Endothelial cell of umbilical vein (primary cell): ENCODE measurements around the gene IGF2BP1. TPM values are rescaled to one million over a fixed set of nuclear protein-coding genes. Genes with fewer than 3 reads are reported as not detected.

Experiments
- BruUV-seq: library from RNA; stranded (reverse); fragments of 400-500 nt; replicated peaks from 2 replicates; lab custom pipeline; 2021; lab: Mats Ljungman, UMichigan
- CTCF ChIA-PET: fragments of 300-600, 350-600 bp; sonication (Branson Sonifier 250); formaldehyde crosslinking; loops from one replicate; lab custom pipeline; 2021; ENCODE audit warnings: antibody characterized with exemption, inconsistent platforms; lab: Charles Lee
- POLR2A ChIA-PET: fragments of 300-600, 350-600 bp; sonication (Branson Sonifier 250); formaldehyde crosslinking; loops from one replicate; lab custom pipeline; 2021; ENCODE audit warnings: antibody characterized with exemption, inconsistent platforms; lab: Charles Lee
- DNase-seq: peaks from one replicate; pipeline ENCODE4 v3.0.0-alpha.2; 2011; ENCODE audit warnings: low read depth, low spot score
- FAIRE-seq: peaks from 2 replicates; lab custom pipeline; 2011; peaks lifted over from hg19 to GRCh38; lab: Jason Lieb, UNC
- H2AFZ ChIP-seq: 2 replicates; pipeline ENCODE4 v1.6.0; 2012; ENCODE audit warnings: low read depth, low read length, control low read depth, inconsistent platforms
- H3K27ac ChIP-seq: 2 replicates; pipeline ENCODE4 v1.5.1; 2011; ENCODE audit warnings: low read depth, mild to moderate bottlenecking, control low read depth, low read length, moderate library complexity; ENCODE audit not compliant: insufficient read depth
- H3K27me3 ChIP-seq, 2 experiments: 2 replicates each; pipeline versions ENCODE4 v1.6.0 to v1.6.1; 2011; ENCODE audit warnings: low read length in 2 of 2, mixed read lengths in 1 of 2; ENCODE audit not compliant: control insufficient read depth in 2 of 2, insufficient read depth in 2 of 2
- H3K36me3 ChIP-seq, 2 experiments: 2 replicates in 1 of 2; 3 replicates in 1 of 2; pipeline ENCODE4 v1.5.1; 2011; ENCODE audit warnings: low read length in 2 of 2, mild to moderate bottlenecking in 1 of 2, moderate library complexity in 1 of 2; ENCODE audit not compliant: control insufficient read depth in 2 of 2, insufficient read depth in 2 of 2; ENCODE audit errors: extremely low read depth in 1 of 2
- H3K4me1 ChIP-seq: 3 replicates; pipeline ENCODE4 v1.5.1; 2011; ENCODE audit warnings: mild to moderate bottlenecking, low read length; ENCODE audit not compliant: control insufficient read depth, insufficient read depth; ENCODE audit errors: extremely low read depth
- H3K4me2 ChIP-seq: 2 replicates; pipeline ENCODE4 v1.6.1; 2011; ENCODE audit warnings: low read length, control low read depth, mixed read lengths; ENCODE audit not compliant: insufficient read depth
- H3K4me3 ChIP-seq, 3 experiments: fragments of 200-600 bp in 1 of 3; sonication (generic), shearing (Covaris generic) in 1 of 3; replicated peaks in 1 of 3; 2 replicates each; pipeline ENCODE4 v1.5.1; 2011 to 2016; ENCODE audit warnings: control low read depth in 3 of 3, low read length in 3 of 3, mild to moderate bottlenecking in 2 of 3, inconsistent platforms in 1 of 3, low read depth in 1 of 3, moderate library complexity in 1 of 3; ENCODE audit not compliant: insufficient read depth in 1 of 3
- H3K79me2 ChIP-seq: 2 replicates; pipeline ENCODE4 v1.6.0; 2012; ENCODE audit warnings: low read length, inconsistent platforms; ENCODE audit not compliant: control insufficient read depth, insufficient read depth
- H3K9ac ChIP-seq: replicated peaks from 2 replicates; pipeline ENCODE3; 2011; ENCODE audit warnings: low read length, control low read depth; ENCODE audit not compliant: insufficient read depth; ENCODE audit errors: extremely low read depth
- H3K9me1 ChIP-seq: replicated peaks from 3 replicates; pipeline ENCODE4 v1.6.0; 2011; ENCODE audit warnings: mild to moderate bottlenecking, low read length; ENCODE audit not compliant: control insufficient read depth, insufficient read depth; ENCODE audit errors: extremely low read depth
- H3K9me3 ChIP-seq: replicated peaks from 2 replicates; pipeline ENCODE4 v1.5.1; 2012; ENCODE audit warnings: low read length, inconsistent platforms; ENCODE audit not compliant: control insufficient read depth, insufficient read depth
- H4K20me1 ChIP-seq: replicated peaks from 2 replicates; pipeline ENCODE3; 2011; ENCODE audit warnings: mild to moderate bottlenecking, low read length; ENCODE audit not compliant: control insufficient read depth, insufficient read depth; ENCODE audit errors: extremely low read depth
- EZH2 ChIP-seq: IDR thresholded peaks from 2 replicates; pipeline ENCODE4 v1.6.1; 2012; ENCODE audit warnings: borderline replicate concordance, low read depth, mild to moderate bottlenecking, moderate library complexity, low read length, inconsistent platforms; ENCODE audit not compliant: severe bottlenecking
- FOS ChIP-seq: IDR thresholded peaks from 2 replicates; pipeline ENCODE4 v1.6.1; 2011; ENCODE audit warnings: mild to moderate bottlenecking, low read length, moderate library complexity, borderline replicate concordance; ENCODE audit not compliant: insufficient read depth
- GATA2 ChIP-seq: IDR thresholded peaks from 2 replicates; pipeline ENCODE4 v1.7.0; 2011; ENCODE audit warnings: low read depth, mild to moderate bottlenecking, moderate library complexity, mixed read lengths, low read length; ENCODE audit not compliant: insufficient read length, insufficient read depth
- JUN ChIP-seq: IDR thresholded peaks from 2 replicates; pipeline ENCODE4 v1.6.1; 2011; ENCODE audit warnings: borderline replicate concordance, low read depth; ENCODE audit not compliant: insufficient read length, insufficient read depth
- MYC ChIP-seq: IDR thresholded peaks from one replicate; pipeline ENCODE4 v1.6.1; 2011; ENCODE audit warnings: mild to moderate bottlenecking, low read depth, low read length
- POLR2A ChIP-seq: IDR thresholded peaks from 2 replicates; pipeline ENCODE4 v1.6.1; 2012; ENCODE audit warnings: low read depth, mild to moderate bottlenecking, control low read depth, low read length
- POLR2AphosphoS5 ChIP-seq: IDR thresholded peaks from 2 replicates; pipeline ENCODE4 v1.6.1; 2012; ENCODE audit warnings: low read depth, mild to moderate bottlenecking, control low read depth, low read length, moderate library complexity; ENCODE audit not compliant: insufficient read depth
- dilution Hi-C: fragments of 300-500 bp; cut with MboI; formaldehyde crosslinking; loops from one replicate; pipeline ENCODE4 v1.15.0; 2019; ENCODE audit warnings: low sequenced_read_pairs; ENCODE audit not compliant: extremely low pct_ligation_motif_present
- intact Hi-C: fragments of 100-400 bp; cut with micrococcal nuclease; formaldehyde crosslinking; loops from one replicate; pipeline ENCODE4 v1.10.0; 2022
- polyA plus RNA-seq, 4 experiments: library from polyadenylated mRNA; depleted of rRNA in 3 of 4; stranded (reverse) in 3 of 4; unstranded in 1 of 4; fragments of >200 nt; gene quantifications; 2 replicates each; pipeline versions ENCODE4 v1.2.1 to v1.2.3, GENCODE V29; 2011 to 2012; ENCODE audit warnings: missing spikeins in 1 of 4
- total RNA-seq: library from RNA; stranded (reverse); gene quantifications from 2 replicates; pipeline ENCODE4 v1.2.3, GENCODE V29; 2021
- TF ChIP-seq, protein P1 (sequence below): IDR thresholded peaks from 2 replicates; pipeline ENCODE4 v1.6.1; 2011; ENCODE audit not compliant: insufficient read depth, insufficient read length
- TF ChIP-seq, protein P2 (sequence below), 2 donors: IDR thresholded peaks; 1 replicate in 1 of 2; 2 replicates in 1 of 2; pipeline ENCODE4 v1.5.1; 2011; ENCODE audit warnings: low read length in 2 of 2, mild to moderate bottlenecking in 2 of 2, moderate library complexity in 2 of 2, control low read depth in 1 of 2, inconsistent platforms in 1 of 2, low read depth in 1 of 2; ENCODE audit not compliant: insufficient read depth in 1 of 2; ENCODE audit errors: extremely low read depth in 1 of 2

The IGF2BP1 gene
- total and polyA plus RNA-seq, 2 donors (not counting 3 experiments of a cell fraction or from before 2014, with no cell fraction given): 9.5 to 99.5 TPM

DNA sequence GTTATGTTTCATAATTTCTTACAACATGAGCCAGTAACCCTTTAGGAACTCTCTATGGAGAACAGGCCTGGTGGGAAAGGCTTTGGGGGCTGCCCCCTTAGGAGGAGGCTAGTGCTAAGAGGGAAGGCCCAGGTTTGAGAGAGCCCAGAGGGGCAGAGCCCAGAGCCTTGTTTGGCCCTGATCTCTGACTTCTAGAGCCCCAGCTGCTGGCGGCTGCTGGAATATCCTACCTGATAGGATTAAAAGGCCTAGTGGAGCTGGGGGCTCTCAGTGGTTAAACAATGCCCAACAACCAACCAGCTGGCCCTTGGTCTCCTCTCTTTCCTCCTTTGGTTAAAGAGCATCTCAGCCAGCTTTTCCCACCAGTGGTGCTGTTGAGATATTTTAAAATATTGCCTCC is 54.1 kb downstream of the IGF2BP1 start:
- H3K4me1 ChIP-seq: no peaks in the 10 kb centered on the region
- dilution Hi-C loops (no loop called here), intact Hi-C loops (no loop called here)
- no peak for DNase-seq
- no peak overlapping the region for H3K4me2 ChIP-seq
- no peak overlapping the region for H3K9ac ChIP-seq
- FAIRE-seq: no peak
- no peaks in the 10 kb centered on the region for H3K9me3 ChIP-seq
- ChIA-PET CTCF (interaction anchor here (1.6 kb wide), 1 partner anchor 16 kb away, joined by 6 read pairs; no protein-coding TSS in a partner anchor), POLR2A (no interaction called here)
- H3K36me3 ChIP-seq: peaks cover 36 to 58% of the 10 kb centered on the region in 2 experiments
- H3K79me2 ChIP-seq: no peaks in the 10 kb centered on the region
- H3K27ac ChIP-seq: no peak overlapping the region
- no peak overlapping the region for H3K4me3 ChIP-seq
- H2AFZ ChIP-seq: no peak overlapping the region
- no peaks in the 10 kb centered on the region for H3K9me1 ChIP-seq
- no peaks in the 10 kb centered on the region for H4K20me1 ChIP-seq
- no TSS peak for BruUV-seq
- TF ChIP-seq JUN: no peak
- TF ChIP-seq GATA2: no peak
- TF ChIP-seq EZH2: no peak
- no peak for TF ChIP-seq POLR2A
- H3K27me3 ChIP-seq: no peaks in the 10 kb centered on the region

DNA sequence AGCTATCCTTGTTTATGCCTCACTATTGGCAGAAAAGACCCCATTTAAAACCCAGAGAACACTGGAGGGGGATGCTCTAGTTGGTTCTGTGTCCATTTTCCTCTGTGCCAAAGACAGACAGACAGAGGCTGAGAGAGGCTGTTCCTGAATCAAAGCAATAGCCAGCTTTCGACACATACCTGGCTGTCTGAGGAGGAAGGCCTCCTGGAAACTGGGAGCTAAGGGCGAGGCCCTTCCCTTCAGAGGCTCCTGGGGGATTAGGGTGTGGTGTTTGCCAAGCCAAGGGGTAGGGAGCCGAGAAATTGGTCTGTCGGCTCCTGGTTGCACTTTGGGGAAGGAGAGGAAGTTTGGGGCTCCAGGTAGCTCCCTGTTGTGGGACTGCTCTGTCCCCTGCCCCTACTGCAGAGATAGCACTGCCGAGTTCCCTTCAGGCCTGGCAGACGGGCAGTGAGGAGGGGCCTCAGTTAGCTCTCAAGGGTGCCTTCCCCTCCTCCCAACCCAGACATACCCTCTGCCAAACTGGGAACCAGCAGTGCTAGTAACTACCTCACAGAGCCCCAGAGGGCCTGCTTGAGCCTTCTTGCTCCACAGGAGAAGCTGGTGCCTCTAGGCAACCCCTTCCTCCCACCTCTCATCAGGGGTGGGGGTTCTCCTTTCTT is 56.1 kb downstream of the IGF2BP1 start:
- intact Hi-C loops: no loop called here
- Histone ChIP-seq H3K9me3 (no peaks in the 10 kb centered on the region), H4K20me1 (no peaks in the 10 kb centered on the region), H3K9me1 (no peaks in the 10 kb centered on the region), H2AFZ (no peak overlapping the region), H3K4me1 (no peaks in the 10 kb centered on the region), H3K4me3 (no peak overlapping the region), H3K27me3 (no peaks in the 10 kb centered on the region), H3K27ac (no peak overlapping the region), H3K79me2 (no peaks in the 10 kb centered on the region), H3K4me2 (no peak overlapping the region), H3K9ac (no peak overlapping the region), H3K36me3 (peaks cover 27 to 50% of the 10 kb centered on the region in 2 experiments)
- TF ChIP-seq JUN (no peak), POLR2AphosphoS5 (no peak), GATA2 (no peak), MYC (no peak), POLR2A (no peak), FOS (no peak), EZH2 (no peak)
- TF ChIP-seq, protein P1, sequence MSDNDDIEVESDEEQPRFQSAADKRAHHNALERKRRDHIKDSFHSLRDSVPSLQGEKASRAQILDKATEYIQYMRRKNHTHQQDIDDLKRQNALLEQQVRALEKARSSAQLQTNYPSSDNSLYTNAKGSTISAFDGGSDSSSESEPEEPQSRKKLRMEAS: no peak
- TF ChIP-seq, protein P2, sequence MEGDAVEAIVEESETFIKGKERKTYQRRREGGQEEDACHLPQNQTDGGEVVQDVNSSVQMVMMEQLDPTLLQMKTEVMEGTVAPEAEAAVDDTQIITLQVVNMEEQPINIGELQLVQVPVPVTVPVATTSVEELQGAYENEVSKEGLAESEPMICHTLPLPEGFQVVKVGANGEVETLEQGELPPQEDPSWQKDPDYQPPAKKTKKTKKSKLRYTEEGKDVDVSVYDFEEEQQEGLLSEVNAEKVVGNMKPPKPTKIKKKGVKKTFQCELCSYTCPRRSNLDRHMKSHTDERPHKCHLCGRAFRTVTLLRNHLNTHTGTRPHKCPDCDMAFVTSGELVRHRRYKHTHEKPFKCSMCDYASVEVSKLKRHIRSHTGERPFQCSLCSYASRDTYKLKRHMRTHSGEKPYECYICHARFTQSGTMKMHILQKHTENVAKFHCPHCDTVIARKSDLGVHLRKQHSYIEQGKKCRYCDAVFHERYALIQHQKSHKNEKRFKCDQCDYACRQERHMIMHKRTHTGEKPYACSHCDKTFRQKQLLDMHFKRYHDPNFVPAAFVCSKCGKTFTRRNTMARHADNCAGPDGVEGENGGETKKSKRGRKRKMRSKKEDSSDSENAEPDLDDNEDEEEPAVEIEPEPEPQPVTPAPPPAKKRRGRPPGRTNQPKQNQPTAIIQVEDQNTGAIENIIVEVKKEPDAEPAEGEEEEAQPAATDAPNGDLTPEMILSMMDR (IDR thresholded peaks at IDR 0.05; ENCODE audit: extremely low read depth in 1 of 2, insufficient read depth in 1 of 2, low read depth in 1 of 2, low read length in 2 of 2): no peak
- no TSS peak for BruUV-seq
- no peak for DNase-seq
- CTCF ChIA-PET: interaction anchor here (0.7 to 1.5 kb wide), 2 partner anchors 17 to 237 kb away, joined by 3 to 5 read pairs; no protein-coding TSS in a partner anchor
- dilution Hi-C loops: no loop called here
- POLR2A ChIA-PET: no interaction called here
- no peak for FAIRE-seq
